ENCODE data around the gene LSG1. TPM values are rescaled to one million over a fixed set of nuclear protein-coding genes. Genes with fewer than 3 reads are reported as not detected.

The LSG1 gene
- total and polyA plus RNA-seq, 2 of the 13 experiments (the other 11 are each of a cell fraction or from before 2014, with no cell fraction given): 21.4 to 32.1 TPM

DNA sequence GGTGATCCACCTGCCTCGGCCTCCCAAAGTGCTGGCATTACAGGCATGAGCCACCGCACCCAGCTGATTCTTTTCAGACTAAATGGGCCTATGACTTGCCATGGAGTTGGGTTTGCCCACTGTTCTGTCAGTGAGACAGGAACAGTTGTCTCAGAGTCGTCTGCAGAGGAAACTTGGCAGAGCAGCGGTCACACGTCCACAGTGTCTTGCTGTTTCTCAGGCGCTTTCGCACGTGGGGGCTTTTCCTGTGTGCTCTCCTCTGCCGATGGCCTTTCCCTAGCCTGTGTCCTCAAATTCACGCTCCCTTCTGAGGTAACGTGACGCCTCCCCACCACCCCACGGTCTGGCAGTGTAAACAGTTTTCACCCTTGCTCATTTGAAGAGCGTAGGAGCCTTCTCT lies 50.0 kb downstream of the LSG1 start (continued):
- TF ChIP-seq SPEN (CRISPR knock-in tag; IDR thresholded peaks at IDR 0.05; ENCODE audit: low read depth) (no peak), RFX5 (IDR thresholded peaks at IDR 0.05; ENCODE audit: low read depth, low read length) (no peak), ZNF414 (CRISPR knock-in tag; IDR thresholded peaks at IDR 0.05) (no peak), ZNF333 (CRISPR knock-in tag; IDR thresholded peaks at IDR 0.05; ENCODE audit: borderline replicate concordance) (no peak)

GRCh38 chr3:194620196-194620595 lies 51.8 kb downstream of the LSG1 start:
- in situ Hi-C loops (cut with HindIII; ENCODE audit: extremely low pct_ligation_motif_present, low pct_unique_long_range_greater_than_20kb) (no loop called here), intact Hi-C loops (cut with micrococcal nuclease; ENCODE audit: unreplicated experiment) (no loop called here)
- H3K27ac ChIP-seq (ENCODE audit: extremely low read length, insufficient read depth, low read length): peak overlapping the region; percentile 68
- no peaks in the 10 kb centered on the region for H3K9me3 ChIP-seq (ENCODE audit: low read length)
- POLR2A ChIA-PET: interaction anchor here (0.7 to 1.9 kb wide), 4 partner anchors 14 to 143 kb away, joined by 3 to 10 read pairs (median 6); partner anchors contain the start of gene TMEM44
- no peak overlapping the region for H3K4me3 ChIP-seq (replicated peaks in 1 of 3; ENCODE audit: insufficient read depth in 1 of 3, low read depth in 2 of 3, low read length in 3 of 3)
- FAIRE-seq: no peak
- no peak for ATAC-seq
- no peaks in the 10 kb centered on the region for H3K79me2 ChIP-seq (ENCODE audit: insufficient read depth, low read length)
- no peak for DNase-seq (ENCODE audit: low spot score)
- CTCF ChIA-PET (ENCODE audit: low intra/inter-chr PET ratio, low total read pairs): no interaction called here
- no peak overlapping the region for H3K4me2 ChIP-seq (ENCODE audit: low read depth, low read length)
- peaks cover 21% of the 10 kb centered on the region for H3K4me1 ChIP-seq (ENCODE audit: insufficient read depth, low read length)
- H2AFZ ChIP-seq (ENCODE audit: low read length): no peak overlapping the region
- 94% methylated on average over 7 of the region's 7 CpGs for WGBS (ENCODE audit: low lambda C conversion rate)
- H3K27me3 ChIP-seq (ENCODE audit: control insufficient read depth in 1 of 2, insufficient read depth in 2 of 2, low read length in 2 of 2): no peaks in the 10 kb centered on the region
- no peaks in the 10 kb centered on the region for H3K36me3 ChIP-seq (replicated peaks in 1 of 2; ENCODE audit: control insufficient read depth in 1 of 2, insufficient read depth in 2 of 2, low read length in 2 of 2)
- no peak overlapping the region for H3K9ac ChIP-seq (ENCODE audit: insufficient read depth, low read depth, low read length)
- BruUV-seq (replicated peaks): no TSS peak
- no peaks in the 10 kb centered on the region for H4K20me1 ChIP-seq (ENCODE audit: insufficient read depth, low read length)
- no peak for TF ChIP-seq ZNF549 (CRISPR knock-in tag; IDR thresholded peaks at IDR 0.05)
- TF ChIP-seq YEATS4 (CRISPR knock-in tag; IDR thresholded peaks at IDR 0.05; ENCODE audit: borderline replicate concordance): no peak
- no peak for TF ChIP-seq ZNF460 (CRISPR knock-in tag; IDR thresholded peaks at IDR 0.05; ENCODE audit: borderline replicate concordance)
- no peak for TF ChIP-seq ZNF570 (CRISPR knock-in tag; IDR thresholded peaks at IDR 0.05; ENCODE audit: borderline replicate concordance)
- TF ChIP-seq, protein P1, sequence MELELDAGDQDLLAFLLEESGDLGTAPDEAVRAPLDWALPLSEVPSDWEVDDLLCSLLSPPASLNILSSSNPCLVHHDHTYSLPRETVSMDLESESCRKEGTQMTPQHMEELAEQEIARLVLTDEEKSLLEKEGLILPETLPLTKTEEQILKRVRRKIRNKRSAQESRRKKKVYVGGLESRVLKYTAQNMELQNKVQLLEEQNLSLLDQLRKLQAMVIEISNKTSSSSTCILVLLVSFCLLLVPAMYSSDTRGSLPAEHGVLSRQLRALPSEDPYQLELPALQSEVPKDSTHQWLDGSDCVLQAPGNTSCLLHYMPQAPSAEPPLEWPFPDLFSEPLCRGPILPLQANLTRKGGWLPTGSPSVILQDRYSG (CRISPR knock-in tag; IDR thresholded peaks at IDR 0.05): no peak
- no peak for TF ChIP-seq FOXC1 (CRISPR knock-in tag; IDR thresholded peaks at IDR 0.05; ENCODE audit: borderline replicate concordance)
- TF ChIP-seq THYN1 (CRISPR knock-in tag; IDR thresholded peaks at IDR 0.05; ENCODE audit: borderline replicate concordance, low read depth): no peak
- TF ChIP-seq HNRNPH1 (optimal IDR thresholded peaks at IDR 0.05; ENCODE audit: low read depth, low read length): no peak
- TF ChIP-seq RFX1 (IDR thresholded peaks at IDR 0.05): no peak
- TF ChIP-seq ARID2 (CRISPR knock-in tag; IDR thresholded peaks at IDR 0.05; ENCODE audit: borderline replicate concordance): no peak
- no peak for TF ChIP-seq KDM2A (CRISPR knock-in tag; IDR thresholded peaks at IDR 0.05; ENCODE audit: borderline replicate concordance, low read depth)
- no peak for TF ChIP-seq ZNF564 (CRISPR knock-in tag; IDR thresholded peaks at IDR 0.05)
- TF ChIP-seq ZHX2 (IDR thresholded peaks at IDR 0.05; ENCODE audit: low read depth): no peak
- TF ChIP-seq ZHX2 (CRISPR knock-in tag; IDR thresholded peaks at IDR 0.05; ENCODE audit: borderline replicate concordance): no peak

All from HepG2 (cell line).